ENCODE data around the gene TPPP.

- no peak for TF ChIP-seq KDM1A (IDR thresholded peaks at IDR 0.05; ENCODE audit: low read depth)
- TF ChIP-seq CTCF (IDR thresholded peaks at IDR 0.05) = no peak
- no peak for TF ChIP-seq ZFP36 (IDR thresholded peaks at IDR 0.05; ENCODE audit: borderline replicate concordance, partially characterized antibody)
- no peak for TF ChIP-seq CHD2 (IDR thresholded peaks at IDR 0.05; ENCODE audit: low read length, partially characterized antibody)
- TF ChIP-seq EP300 (IDR thresholded peaks at IDR 0.05) = no peak
- no peak for TF ChIP-seq USF2 (IDR thresholded peaks at IDR 0.05)
Observed at GRCh38 chr5:664343-664993, 28.7 kb downstream of the TPPP start.
